Breast epithelium (tissue), 4 donors: ENCODE results near the gene TGDS. TPM values are rescaled to one million over a fixed set of nuclear protein-coding genes. Genes with fewer than 3 reads are reported as not detected.

ENCODE experiments used
- DNase-seq, 2 donors: peaks; one replicate each; pipeline ENCODE4 v3.0.0-alpha.2; 2019; ENCODE audit warnings: low spot score in 2 of 2
- H3K27ac ChIP-seq, 2 donors: fragments of 200-600 bp; sonication (generic) in 1 of 2; one replicate each; pipeline ENCODE4 v1.5.1; 2016 to 2019; ENCODE audit warnings: mild to moderate bottlenecking in 1 of 2
- H3K27me3 ChIP-seq, 2 donors: fragments of 200-600 bp; sonication (generic) in 1 of 2; one replicate each; pipeline versions ENCODE4 v1.5.1 to v1.6.0; 2017 to 2019; ENCODE audit warnings: control low read depth in 1 of 2, mild to moderate bottlenecking in 1 of 2
- H3K36me3 ChIP-seq: fragments of 200-600 bp; one replicate; pipeline ENCODE4 v1.5.1; 2019
- H3K4me1 ChIP-seq, 2 donors: fragments of 200-600 bp; sonication (generic); one replicate each; pipeline ENCODE4 v1.5.1; 2016 to 2019; ENCODE audit warnings: control low read depth in 1 of 2
- H3K4me3 ChIP-seq, 3 donors: fragments of 200-600 bp; sonication (generic); 1 replicate in 2 of 3; 2 replicates in 1 of 3; pipeline ENCODE4 v1.5.1; 2016 to 2019; ENCODE audit warnings: mild to moderate bottlenecking in 3 of 3, moderate library complexity in 2 of 3
- H3K9me3 ChIP-seq, 2 donors: fragments of 200-600 bp; sonication (generic) in 1 of 2; one replicate each; pipeline ENCODE4 v1.5.1; 2016 to 2019; ENCODE audit warnings: control low read depth in 1 of 2
- CTCF ChIP-seq, 3 donors: fragments of 450-650 bp; IDR thresholded peaks; one replicate each; pipeline ENCODE4 v1.5.1; 2016 to 2017; ENCODE audit warnings: antibody characterized with exemption in 3 of 3, mild to moderate bottlenecking in 3 of 3, moderate library complexity in 3 of 3
- POLR2A ChIP-seq: fragments of 450-650 bp; IDR thresholded peaks from one replicate; pipeline ENCODE4 v1.6.1; 2016; ENCODE audit warnings: antibody characterized with exemption, mild to moderate bottlenecking, moderate library complexity
- POLR2AphosphoS5 ChIP-seq, 3 donors: sonication (generic); formaldehyde crosslinking; IDR thresholded peaks; one replicate each; pipeline ENCODE4 v1.6.1; 2017; ENCODE audit warnings: antibody characterized with exemption in 3 of 3
- intact Hi-C: fragments of 100-400 bp; cut with DNase I; formaldehyde crosslinking; loops from one replicate; pipeline ENCODE4 v1.15.1; 2023; ENCODE audit warnings: low total_unique reads
- total RNA-seq, 3 donors: library from RNA; depleted of rRNA; stranded (reverse); fragments of >200 nt; gene quantifications; one replicate each; pipeline ENCODE4 v1.1.0, GENCODE V29; 2016

The TGDS gene
- total RNA-seq, 3 donors from 2014 or later, result 12.1 to 21.2 (median 12.5) TPM

- Histone ChIP-seq H3K27ac (no peak overlapping the region), H3K27me3 (no peaks in the 10 kb centered on the region), H3K9me3 (no peaks in the 10 kb centered on the region), H3K36me3 (no peaks in the 10 kb centered on the region), H3K4me3 (no peak overlapping the region), H3K4me1 (no peaks in the 10 kb centered on the region)
- no peak for TF ChIP-seq CTCF (IDR thresholded peaks at IDR 0.05)
- intact Hi-C loops, result no loop called here
- DNase-seq, result no peak
These were observed 42.2 kb downstream of the TGDS start for GRCh38 chr13:94553766-94554165.

- Histone ChIP-seq H3K27ac (no peak overlapping the region), H3K9me3 (no peaks in the 10 kb centered on the region), H3K27me3 (no peaks in the 10 kb centered on the region), H3K36me3 (no peaks in the 10 kb centered on the region), H3K4me1 (no peaks in the 10 kb centered on the region), H3K4me3 (no peak overlapping the region)
- no peak for TF ChIP-seq CTCF (IDR thresholded peaks at IDR 0.05)
- no peak for DNase-seq
- intact Hi-C loops, result no loop called here
These were observed 43.9 kb downstream of the TGDS start for GRCh38 chr13:94552095-94552494.

- Histone ChIP-seq H3K27me3 (no peaks in the 10 kb centered on the region), H3K9me3 (no peaks in the 10 kb centered on the region), H3K4me1 (no peaks in the 10 kb centered on the region), H3K27ac (peak overlapping the region; percentile 91 to 94), H3K36me3 (no peaks in the 10 kb centered on the region), H3K4me3 (peak overlapping the region; percentile 63 to 74 (median 72))
- intact Hi-C loops, result no loop called here
- TF ChIP-seq POLR2AphosphoS5 (IDR thresholded peaks at IDR 0.05), result no peak
- no peak for TF ChIP-seq POLR2A
- no peak for TF ChIP-seq CTCF (IDR thresholded peaks at IDR 0.05)
- peak in 1 of 2 donors; percentile 18 for DNase-seq
These were observed 45.8 kb downstream of the TGDS start for GRCh38 chr13:94550062-94550738.

- no peaks in the 10 kb centered on the region for H3K36me3 ChIP-seq
- H3K9me3 ChIP-seq, result no peaks in the 10 kb centered on the region
- H3K4me3 ChIP-seq, result peak overlapping the region; percentile 63 to 74 (median 72)
- TF ChIP-seq POLR2AphosphoS5 (IDR thresholded peaks at IDR 0.05) (peak; percentile 20 to 69 (median 45)), CTCF (IDR thresholded peaks at IDR 0.05) (no peak)
- H3K27ac ChIP-seq, result peak overlapping the region; percentile 91 to 94
- peak; percentile 79 to 90 for DNase-seq
- H3K27me3 ChIP-seq, result no peaks in the 10 kb centered on the region
- no peaks in the 10 kb centered on the region for H3K4me1 ChIP-seq
- intact Hi-C loops, result no loop called here
These were observed 46.5 kb downstream of the TGDS start for GRCh38 chr13:94549232-94550061.

- peak in 1 of 2 donors; percentile 19 for DNase-seq
- no peak for TF ChIP-seq CTCF (IDR thresholded peaks at IDR 0.05)
- no peak for TF ChIP-seq POLR2A
- no peak for TF ChIP-seq POLR2AphosphoS5 (IDR thresholded peaks at IDR 0.05)
- Histone ChIP-seq H3K4me1 (no peaks in the 10 kb centered on the region), H3K9me3 (no peaks in the 10 kb centered on the region), H3K4me3 (peak overlapping the region; percentile 63 to 74 (median 72)), H3K27me3 (no peaks in the 10 kb centered on the region), H3K27ac (peak overlapping the region; percentile 91 to 94), H3K36me3 (no peaks in the 10 kb centered on the region)
- intact Hi-C loops, result no loop called here
These were observed 47.1 kb downstream of the TGDS start for GRCh38 chr13:94548821-94549231.
